Left ventricle myocardium inferior (tissue), 1 donor: ENCODE data around the gene ZBED5. TPM values are rescaled to one million over a fixed set of nuclear protein-coding genes. Genes with fewer than 3 reads are reported as not detected.

Experiments used
- DNase-seq: peaks from one replicate; pipeline ENCODE4 v3.0.0-alpha.2; 2020
- H3K27ac ChIP-seq: fragments of 200-600 bp; replicated peaks from 2 replicates; pipeline ENCODE4 v1.8.0; 2021
- H3K27me3 ChIP-seq: fragments of 200-600 bp; 2 replicates; pipeline ENCODE4 v1.8.0; 2021; ENCODE audit warnings: low read depth
- H3K36me3 ChIP-seq: fragments of 200-600 bp; 2 replicates; pipeline ENCODE4 v1.8.0; 2021
- H3K4me1 ChIP-seq: fragments of 200-600 bp; 2 replicates; pipeline ENCODE4 v1.8.0; 2021
- H3K4me3 ChIP-seq: fragments of 200-600 bp; 2 replicates; pipeline ENCODE4 v1.8.0; 2021; ENCODE audit warnings: mild to moderate bottlenecking, moderate library complexity
- H3K9me3 ChIP-seq: fragments of 200-600 bp; replicated peaks from 2 replicates; pipeline ENCODE4 v1.8.0; 2021
- intact Hi-C: fragments of 100-400 bp; cut with micrococcal nuclease; formaldehyde crosslinking; loops from one replicate; pipeline ENCODE4 v1.11.0; 2022
- total RNA-seq: library from RNA; stranded (reverse); fragmentation: NEBNext Ultra II Directional; extraction: Animal tissue kit (Norgen Biotek cat#: 25700); gene quantifications from one replicate; pipeline ENCODE4 v1.2.1, GENCODE V29; 2021
- TF ChIP-seq, protein P1 (sequence below): fragments of 200-600 bp; IDR thresholded peaks from 2 replicates; pipeline ENCODE4 v1.8.0; 2021; ENCODE audit warnings: antibody characterized with exemption, mild to moderate bottlenecking, borderline replicate concordance
- donor health status: DM: no; HTN: yes; CAD: no; lungs with severe emphysema.

ZBED5 gene
- total RNA-seq, 1 donor from 2014 or later: 41.6 TPM

DNA sequence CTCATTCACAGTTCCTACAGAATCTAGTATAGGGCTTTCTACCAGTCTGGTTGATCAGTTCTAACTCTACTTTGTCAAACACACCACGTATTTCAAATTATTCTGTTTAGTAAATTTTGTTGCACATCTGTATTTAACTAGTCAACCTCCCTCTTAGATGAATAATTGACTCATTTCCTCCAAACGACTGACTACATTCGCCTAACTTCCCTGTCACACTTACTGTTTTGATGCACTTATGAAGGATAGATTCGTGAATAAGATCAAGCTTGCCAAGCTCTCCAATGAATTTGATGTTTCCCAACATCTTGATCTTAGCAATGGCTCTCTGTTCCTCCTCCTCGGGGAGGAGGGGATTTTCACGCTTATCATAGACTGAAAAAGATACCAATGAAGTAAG, 54.2 kb downstream of the ZBED5 start:
- TF ChIP-seq, protein P1, sequence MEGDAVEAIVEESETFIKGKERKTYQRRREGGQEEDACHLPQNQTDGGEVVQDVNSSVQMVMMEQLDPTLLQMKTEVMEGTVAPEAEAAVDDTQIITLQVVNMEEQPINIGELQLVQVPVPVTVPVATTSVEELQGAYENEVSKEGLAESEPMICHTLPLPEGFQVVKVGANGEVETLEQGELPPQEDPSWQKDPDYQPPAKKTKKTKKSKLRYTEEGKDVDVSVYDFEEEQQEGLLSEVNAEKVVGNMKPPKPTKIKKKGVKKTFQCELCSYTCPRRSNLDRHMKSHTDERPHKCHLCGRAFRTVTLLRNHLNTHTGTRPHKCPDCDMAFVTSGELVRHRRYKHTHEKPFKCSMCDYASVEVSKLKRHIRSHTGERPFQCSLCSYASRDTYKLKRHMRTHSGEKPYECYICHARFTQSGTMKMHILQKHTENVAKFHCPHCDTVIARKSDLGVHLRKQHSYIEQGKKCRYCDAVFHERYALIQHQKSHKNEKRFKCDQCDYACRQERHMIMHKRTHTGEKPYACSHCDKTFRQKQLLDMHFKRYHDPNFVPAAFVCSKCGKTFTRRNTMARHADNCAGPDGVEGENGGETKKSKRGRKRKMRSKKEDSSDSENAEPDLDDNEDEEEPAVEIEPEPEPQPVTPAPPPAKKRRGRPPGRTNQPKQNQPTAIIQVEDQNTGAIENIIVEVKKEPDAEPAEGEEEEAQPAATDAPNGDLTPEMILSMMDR: no peak
- H3K36me3 ChIP-seq: peaks cover 90% of the 10 kb centered on the region
- H3K27me3 ChIP-seq: no peaks in the 10 kb centered on the region
- intact Hi-C loops: no loop called here
- no peak for DNase-seq
- no peak overlapping the region for H3K4me3 ChIP-seq
- no peak overlapping the region for H3K27ac ChIP-seq
- H3K9me3 ChIP-seq: no peaks in the 10 kb centered on the region
- peaks cover 96% of the 10 kb centered on the region for H3K4me1 ChIP-seq

Other genes with a start within 250 kb of the ZBED5 start
- gene IRAG1, start 164.3 kb downstream of the ZBED5 start, total RNA-seq: 5.1 TPM
- gene CTR9, start 106.8 kb downstream of the ZBED5 start, total RNA-seq: 22.9 TPM
- gene EIF4G2, start 49.1 kb downstream of the ZBED5 start, total RNA-seq: 760 TPM